Testis (tissue), 3 donors: ENCODE measurements around the gene CNTN5. TPM values are rescaled to one million over a fixed set of nuclear protein-coding genes. Genes with fewer than 3 reads are reported as not detected.

ENCODE experiments used
- DNase-seq: peaks from one replicate; pipeline ENCODE4 v3.0.0-alpha.2; 2019
- H3K27ac ChIP-seq, 2 donors: fragments of 200-600 bp; sonication (generic); one replicate each; pipeline ENCODE4 v1.5.1; 2019
- H3K27me3 ChIP-seq: fragments of 200-600 bp; sonication (generic); one replicate; pipeline ENCODE4 v1.5.1; 2019
- H3K36me3 ChIP-seq: fragments of 200-600 bp; sonication (generic); one replicate; pipeline ENCODE4 v1.5.1; 2017; ENCODE audit warnings: low read depth; ENCODE audit errors: missing control alignments
- H3K4me1 ChIP-seq: fragments of 200-600 bp; sonication (generic); one replicate; pipeline ENCODE4 v1.5.1; 2019
- H3K4me3 ChIP-seq, 2 donors: fragments of 200-600 bp; sonication (generic); one replicate each; pipeline ENCODE4 v1.5.1; 2017 to 2019
- H3K9me3 ChIP-seq: fragments of 200-600 bp; sonication (generic); one replicate; pipeline ENCODE4 v1.5.1; 2017
- CTCF ChIP-seq, 3 experiments: fragments of 450-650 bp in 2 of 3; fragments of 200-600 bp in 1 of 3; sonication (generic) in 1 of 3; IDR thresholded peaks; one replicate each; pipeline ENCODE4 v1.5.1; 2016 to 2019; ENCODE audit warnings: antibody characterized with exemption in 3 of 3, mild to moderate bottlenecking in 2 of 3, moderate library complexity in 1 of 3
- POLR2A ChIP-seq: fragments of 450-650 bp; IDR thresholded peaks from one replicate; pipeline ENCODE4 v1.6.1; 2017; ENCODE audit warnings: antibody characterized with exemption, mild to moderate bottlenecking, moderate library complexity
- WGBS, 2 donors: methylation state at CpG; one replicate each; pipeline ENCODE4 v1.1.5; 2018; 5-methylcytosine and 5-hydroxymethylcytosine counted together
- intact Hi-C: fragments of 100-400 bp; cut with DNase I; formaldehyde crosslinking; loops from one replicate; pipeline ENCODE4 v1.15.1; 2023; ENCODE audit warnings: low total_unique reads
- polyA plus RNA-seq: library from polyadenylated mRNA; stranded (reverse); fragments of 350-450 nt; fragmentation: Illumina TruSeq; extraction: RNeasy Lipid Tissue Mini Kit (QIAGEN cat#74804); gene quantifications from one replicate; pipeline ENCODE4 v1.2.3, GENCODE V29; 2014; ENCODE audit warnings: low read depth, low replicate concordance; ENCODE audit not compliant: insufficient read depth
- total RNA-seq, 2 donors: library from RNA; depleted of rRNA; stranded (reverse); fragments of >200 nt; gene quantifications; one replicate each; pipeline ENCODE4 v1.2.3, GENCODE V29; 2016

The CNTN5 gene
- total and polyA plus RNA-seq, 3 donors from 2014 or later = 0.55 to 0.99 (median 0.78) TPM

GRCh38 chr11:99537681-99538080 lies 516.9 kb downstream of the CNTN5 start:
- H3K4me1 ChIP-seq = no peaks in the 10 kb centered on the region
- no peaks in the 10 kb centered on the region for H3K36me3 ChIP-seq
- H3K4me3 ChIP-seq = no peak overlapping the region
- H3K9me3 ChIP-seq = no peaks in the 10 kb centered on the region
- intact Hi-C loops = no loop called here
- DNase-seq = no peak
- no peak for TF ChIP-seq POLR2A
- no peak for TF ChIP-seq CTCF (IDR thresholded peaks at IDR 0.05)
- WGBS, 2 donors = 90 to 93% methylated on average over 2 of the region's 2 CpGs
- H3K27ac ChIP-seq = no peak overlapping the region
- no peaks in the 10 kb centered on the region for H3K27me3 ChIP-seq

- Histone ChIP-seq H3K27ac (no peak overlapping the region), H3K4me3 (no peak overlapping the region), H3K27me3 (no peaks in the 10 kb centered on the region), H3K9me3 (no peaks in the 10 kb centered on the region), H3K4me1 (no peaks in the 10 kb centered on the region), H3K36me3 (no peaks in the 10 kb centered on the region)
- intact Hi-C loops = no loop called here
- TF ChIP-seq CTCF (IDR thresholded peaks at IDR 0.05) = no peak
- TF ChIP-seq POLR2A = no peak
- 77 to 91% methylated on average over 4 of the region's 4 CpGs for WGBS, 2 donors
- no peak for DNase-seq
These were observed 524.9 kb downstream of the CNTN5 start for GRCh38 chr11:99545616-99546015.

GRCh38 chr11:99548264-99548663 lies 527.5 kb downstream of the CNTN5 start:
- 62 to 79% methylated on average over 3 of the region's 3 CpGs for WGBS, 2 donors
- intact Hi-C loops = no loop called here
- Histone ChIP-seq H3K4me3 (no peak overlapping the region), H3K4me1 (no peaks in the 10 kb centered on the region), H3K27ac (no peak overlapping the region), H3K27me3 (no peaks in the 10 kb centered on the region), H3K9me3 (no peaks in the 10 kb centered on the region), H3K36me3 (no peaks in the 10 kb centered on the region)
- no peak for DNase-seq
- TF ChIP-seq POLR2A = no peak
- no peak for TF ChIP-seq CTCF (IDR thresholded peaks at IDR 0.05)

GRCh38 chr11:99554232-99554903 lies 533.6 kb downstream of the CNTN5 start:
- TF ChIP-seq CTCF (IDR thresholded peaks at IDR 0.05) (no peak), POLR2A (no peak)
- 93 to 97% methylated on average over 1 of the region's 1 CpG for WGBS, 2 donors
- Histone ChIP-seq H3K4me3 (no peak overlapping the region), H3K9me3 (no peaks in the 10 kb centered on the region), H3K36me3 (no peaks in the 10 kb centered on the region), H3K27me3 (no peaks in the 10 kb centered on the region), H3K27ac (no peak overlapping the region), H3K4me1 (no peaks in the 10 kb centered on the region)
- intact Hi-C loops = no loop called here
- no peak for DNase-seq

- no peak for TF ChIP-seq POLR2A
- TF ChIP-seq CTCF (IDR thresholded peaks at IDR 0.05) = no peak
- 79 to 85% methylated on average over 2 of the region's 2 CpGs for WGBS, 2 donors
- no peak for DNase-seq
- H3K9me3 ChIP-seq = no peaks in the 10 kb centered on the region
- no peaks in the 10 kb centered on the region for H3K4me1 ChIP-seq
- intact Hi-C loops = no loop called here
- H3K36me3 ChIP-seq = no peaks in the 10 kb centered on the region
- H3K27ac ChIP-seq = no peak overlapping the region
- no peaks in the 10 kb centered on the region for H3K27me3 ChIP-seq
- no peak overlapping the region for H3K4me3 ChIP-seq
These were observed 534.7 kb downstream of the CNTN5 start for GRCh38 chr11:99555486-99555885.
